Central memory CD4-positive, alpha-beta T cell (primary cell): ENCODE data around the gene PPP1R26.
"Not testable (repeated sequence)": the region's sequence is repeated elsewhere in the genome, so short reads cannot be mapped to it uniquely, and the experiment has no call there.

ENCODE experiments used
- DNase-seq: peaks from one replicate; pipeline ENCODE4 v3.0.0; 2022

The PPP1R26 gene

GRCh38 chr9:135506327-135507103, 26.9 kb downstream of the PPP1R26 start:
- DNase-seq: no peak

GRCh38 chr9:135507104-135508035, 27.8 kb downstream of the PPP1R26 start:
- no peak for DNase-seq

GRCh38 chr9:135508211-135508820, 28.7 kb downstream of the PPP1R26 start:
- no peak for DNase-seq

- no peak for DNase-seq
Observed at GRCh38 chr9:135509458-135509857, 29.9 kb downstream of the PPP1R26 start.

- DNase-seq: no peak
Observed at GRCh38 chr9:135512241-135512603, 32.6 kb downstream of the PPP1R26 start.

GRCh38 chr9:135512904-135513303, 33.3 kb downstream of the PPP1R26 start:
- DNase-seq: no peak

GRCh38 chr9:135513351-135513846, 33.8 kb downstream of the PPP1R26 start:
- DNase-seq: no peak

- not testable (repeated sequence) for DNase-seq
Observed at GRCh38 chr9:135513906-135514305, 34.3 kb downstream of the PPP1R26 start.

GRCh38 chr9:135514342-135515082, 34.9 kb downstream of the PPP1R26 start:
- no peak for DNase-seq

- DNase-seq: no peak
Observed at GRCh38 chr9:135515083-135515951, 35.7 kb downstream of the PPP1R26 start.

GRCh38 chr9:135516132-135516860, 36.7 kb downstream of the PPP1R26 start:
- DNase-seq: no peak

- no peak for DNase-seq
Observed at GRCh38 chr9:135517407-135517822, 37.8 kb downstream of the PPP1R26 start.

- DNase-seq: no peak
Observed at GRCh38 chr9:135519179-135519971, 39.8 kb downstream of the PPP1R26 start.

GRCh38 chr9:135520916-135521607, 41.5 kb downstream of the PPP1R26 start, which contains the start of gene LCN1:
Gene LCN1 (plus strand): TSS chr9:135521440. CDS start chr9:135521498, 58 bp downstream.
- no peak for DNase-seq

- no peak for DNase-seq
Observed at GRCh38 chr9:135521608-135522095, 42.1 kb downstream of the PPP1R26 start.

- DNase-seq: no peak
Observed at GRCh38 chr9:135522137-135522877, 42.7 kb downstream of the PPP1R26 start.

GRCh38 chr9:135522931-135523330, 43.3 kb downstream of the PPP1R26 start:
- DNase-seq: no peak

GRCh38 chr9:135523521-135524129, 44.0 kb downstream of the PPP1R26 start:
- no peak for DNase-seq
